ENCODE data around the gene TM2D1. TPM values are rescaled to one million over a fixed set of nuclear protein-coding genes. Genes with fewer than 3 reads are reported as not detected.
A peak's percentile ranks its signal among the peaks of the same experiment; 100 is the strongest.

TM2D1 gene
- total RNA-seq, 4 donors from 2014 or later = 25.5 to 51.9 (median 36.2) TPM

GRCh38 chr1:61743716-61744580 lies 19.0 kb upstream of the TM2D1 start:
- 60 to 74% methylated on average over 6 of the region's 6 CpGs for WGBS, 2 donors
- Histone ChIP-seq H3K9me3 (no peaks in the 10 kb centered on the region), H3K27me3 (no peaks in the 10 kb centered on the region), H3K4me3 (peak overlapping the region; percentile 85 to 98 (median 91)), H3K36me3 (peaks cover 0 to 2% (median 0%) of the 10 kb centered on the region in 3 donors), H3K27ac (peak overlapping the region; percentile 98 to 99 (median 98)), H3K4me1 (peaks cover 4 to 66% (median 6%) of the 10 kb centered on the region in 3 donors)
- intact Hi-C loops (cut with DNase I) = no loop called here
- DNase-seq = no peak
- no peak for TF ChIP-seq POLR2A (IDR thresholded peaks at IDR 0.05)
- TF ChIP-seq CTCF (IDR thresholded peaks at IDR 0.05) = no peak

- H3K36me3 ChIP-seq = no peaks in the 10 kb centered on the region
- WGBS, 2 donors = 29 to 37% methylated on average over 5 of the region's 5 CpGs
- DNase-seq = no peak
- H3K27me3 ChIP-seq = no peaks in the 10 kb centered on the region
- TF ChIP-seq CTCF (IDR thresholded peaks at IDR 0.05) (no peak), POLR2A (IDR thresholded peaks at IDR 0.05) (no peak)
- H3K4me1 ChIP-seq = peaks cover 4 to 63% (median 6%) of the 10 kb centered on the region in 3 donors
- intact Hi-C loops (cut with DNase I) = no loop called here
- no peaks in the 10 kb centered on the region for H3K9me3 ChIP-seq
- peak overlapping the region; percentile 98 to 99 (median 98) for H3K27ac ChIP-seq
- peak overlapping the region; percentile 85 to 98 (median 91) for H3K4me3 ChIP-seq
These were observed 18.4 kb upstream of the TM2D1 start for GRCh38 chr1:61743431-61743705.

- Histone ChIP-seq H3K27ac (peak overlapping the region; percentile 98 to 99 (median 98)), H3K27me3 (no peaks in the 10 kb centered on the region), H3K36me3 (no peaks in the 10 kb centered on the region), H3K9me3 (no peaks in the 10 kb centered on the region), H3K4me1 (peaks cover 4 to 59% (median 6%) of the 10 kb centered on the region in 3 donors), H3K4me3 (peak overlapping the region; percentile 85 to 98 (median 91))
- peak in 1 of 4 donors; percentile 11 for TF ChIP-seq POLR2A (IDR thresholded peaks at IDR 0.05)
- no peak for TF ChIP-seq CTCF (IDR thresholded peaks at IDR 0.05)
- intact Hi-C loops (cut with DNase I) = no loop called here
- WGBS, 2 donors = 8 to 12% methylated on average over 14 to 15 of the region's 74 CpGs
- no peak for DNase-seq
These were observed 17.9 kb upstream of the TM2D1 start for GRCh38 chr1:61742620-61743430.

GRCh38 chr1:61741711-61742619 lies 17.0 kb upstream of the TM2D1 start, which contains the start of gene PATJ:
TSS of gene PATJ (plus strand) at chr1:61742480. CDS start at chr1:61762893, 20,413 bp downstream.
- TF ChIP-seq CTCF (IDR thresholded peaks at IDR 0.05) (no peak), POLR2A (IDR thresholded peaks at IDR 0.05) (peak in 2 of 4 donors; percentile 25 to 74)
- intact Hi-C loops (cut with DNase I) = no loop called here
- no peak for DNase-seq
- Histone ChIP-seq H3K4me3 (peak within 1 kb of the TSS; percentile 85 to 98 (median 91)), H3K27me3 (no peaks in the 10 kb centered on the region), H3K36me3 (no peaks in the 10 kb centered on the region), H3K9me3 (no peaks in the 10 kb centered on the region), H3K4me1 (peaks cover 4 to 50% (median 6%) of the 10 kb centered on the region in 3 donors), H3K27ac (peak within 1 kb of the TSS; percentile 98 to 99 (median 98))
- 3 to 12% methylated on average over 21 of the region's 54 CpGs for WGBS, 2 donors

Data from esophagus squamous epithelium (tissue), 5 donors.